Fibroblast of pulmonary artery (primary cell): ENCODE measurements around the gene STXBP5.
"Not testable (repeated sequence)": the region's sequence is repeated elsewhere in the genome, so short reads cannot be mapped to it uniquely, and the experiment has no call there.

Experiments
- DNase-seq: peaks from one replicate; pipeline ENCODE4 v3.0.0-alpha.2; 2010; ENCODE audit warnings: low read depth
- H3K4me3 ChIP-seq: replicated peaks from 2 replicates; pipeline ENCODE4 v1.5.1; 2011; ENCODE audit warnings: low read depth, mild to moderate bottlenecking, control low read depth, low read length, moderate library complexity
- TF ChIP-seq, protein P1 (sequence below): IDR thresholded peaks from 2 replicates; pipeline ENCODE4 v1.5.1; 2011; ENCODE audit warnings: mild to moderate bottlenecking, control low read depth, low read length, inconsistent platforms; ENCODE audit errors: missing control alignments

Gene STXBP5

DNA sequence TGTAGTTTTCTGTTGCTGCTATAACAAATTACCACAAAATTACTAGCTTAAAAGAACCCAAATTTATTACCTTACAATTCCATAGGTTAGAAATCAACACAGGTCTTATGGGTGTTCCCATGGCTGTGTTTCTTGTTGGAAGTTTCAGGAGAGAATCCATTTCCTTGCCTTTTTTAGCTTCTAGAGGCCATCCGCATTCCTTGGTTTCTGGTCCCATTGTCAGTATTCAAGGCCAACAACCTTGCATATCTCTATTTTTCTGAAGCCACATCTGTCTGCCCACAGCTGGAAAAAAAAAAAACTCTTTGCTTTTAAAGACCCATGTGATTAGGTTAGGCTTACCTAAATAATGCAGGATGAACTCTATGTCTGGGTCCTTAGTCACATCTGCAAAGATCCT lies 174.6 kb downstream of the STXBP5 start:
- no peak for DNase-seq
- TF ChIP-seq, protein P1, sequence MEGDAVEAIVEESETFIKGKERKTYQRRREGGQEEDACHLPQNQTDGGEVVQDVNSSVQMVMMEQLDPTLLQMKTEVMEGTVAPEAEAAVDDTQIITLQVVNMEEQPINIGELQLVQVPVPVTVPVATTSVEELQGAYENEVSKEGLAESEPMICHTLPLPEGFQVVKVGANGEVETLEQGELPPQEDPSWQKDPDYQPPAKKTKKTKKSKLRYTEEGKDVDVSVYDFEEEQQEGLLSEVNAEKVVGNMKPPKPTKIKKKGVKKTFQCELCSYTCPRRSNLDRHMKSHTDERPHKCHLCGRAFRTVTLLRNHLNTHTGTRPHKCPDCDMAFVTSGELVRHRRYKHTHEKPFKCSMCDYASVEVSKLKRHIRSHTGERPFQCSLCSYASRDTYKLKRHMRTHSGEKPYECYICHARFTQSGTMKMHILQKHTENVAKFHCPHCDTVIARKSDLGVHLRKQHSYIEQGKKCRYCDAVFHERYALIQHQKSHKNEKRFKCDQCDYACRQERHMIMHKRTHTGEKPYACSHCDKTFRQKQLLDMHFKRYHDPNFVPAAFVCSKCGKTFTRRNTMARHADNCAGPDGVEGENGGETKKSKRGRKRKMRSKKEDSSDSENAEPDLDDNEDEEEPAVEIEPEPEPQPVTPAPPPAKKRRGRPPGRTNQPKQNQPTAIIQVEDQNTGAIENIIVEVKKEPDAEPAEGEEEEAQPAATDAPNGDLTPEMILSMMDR, result no peak
- H3K4me3 ChIP-seq, result no peak overlapping the region

DNA sequence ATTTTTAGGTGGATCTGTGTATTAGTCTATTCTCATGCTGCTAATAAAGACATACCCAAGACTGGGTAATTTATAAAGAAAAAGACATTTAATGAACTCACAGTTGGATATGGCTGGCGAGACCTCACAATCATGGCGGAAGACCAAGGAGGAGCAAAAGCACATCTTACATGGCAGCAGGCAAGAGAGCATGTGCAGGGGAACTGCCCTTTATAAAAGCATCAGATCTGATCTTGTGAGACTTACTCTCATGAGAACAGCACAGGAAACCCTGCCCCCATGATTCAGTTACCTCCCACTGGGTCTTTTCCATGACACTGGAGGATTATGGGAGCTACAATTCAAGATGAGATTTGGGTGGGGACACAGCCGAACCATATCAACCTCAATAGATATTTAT lies 176.6 kb downstream of the STXBP5 start:
- DNase-seq, result not testable (repeated sequence)

DNA sequence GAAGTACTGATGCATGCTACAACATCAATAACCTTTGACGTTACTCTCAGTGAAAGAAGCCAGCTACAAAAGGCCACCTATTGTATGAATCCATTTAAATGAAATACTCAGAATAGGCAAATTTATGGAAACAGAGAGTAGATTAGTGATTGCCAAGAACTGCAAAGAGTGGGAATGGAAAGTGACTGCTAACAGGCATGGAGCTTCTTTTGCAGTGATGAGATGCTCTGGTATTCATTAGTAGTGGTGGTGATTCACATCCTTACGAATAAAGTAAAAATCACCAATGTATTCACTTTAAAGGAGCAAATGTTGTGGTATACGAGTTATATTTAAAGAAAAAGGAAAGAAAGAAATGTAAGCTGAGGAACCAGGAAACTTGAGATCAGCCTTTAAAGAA lies 177.5 kb downstream of the STXBP5 start:
- H3K4me3 ChIP-seq, result no peak overlapping the region

More for the DNA sequence above, 176.6 kb downstream of the STXBP5 start:
- H3K4me3 ChIP-seq, result not testable (repeated sequence)

GRCh38 chr6:147382945-147383554 lies 178.8 kb downstream of the STXBP5 start:
- no peak overlapping the region for H3K4me3 ChIP-seq
- peak; percentile 69 for DNase-seq
- TF ChIP-seq, protein P1, result peak; percentile 60

More for the DNA sequence above, 177.5 kb downstream of the STXBP5 start:
- TF ChIP-seq, protein P1, result no peak
- DNase-seq, result no peak

DNA sequence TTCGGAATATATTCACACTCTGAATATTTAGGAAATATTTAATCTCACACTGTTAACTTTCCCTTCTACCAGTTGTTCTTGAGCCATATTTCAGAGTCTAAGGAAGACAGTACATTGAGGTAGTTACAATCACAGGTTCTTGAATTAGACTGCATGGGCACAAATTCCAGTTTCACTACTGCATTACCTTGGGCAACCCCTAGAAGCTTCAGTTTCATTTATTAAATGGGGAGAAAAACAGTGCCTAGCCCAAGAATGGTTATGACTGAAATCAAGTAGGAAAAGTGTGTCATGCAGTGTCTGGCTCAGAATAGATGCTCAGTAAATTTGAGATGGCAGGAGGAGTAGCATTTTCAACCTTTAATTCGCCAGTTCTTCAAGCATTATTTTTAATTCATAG lies 179.8 kb downstream of the STXBP5 start:
- TF ChIP-seq, protein P1, result no peak
- DNase-seq, result no peak
- no peak overlapping the region for H3K4me3 ChIP-seq

DNA sequence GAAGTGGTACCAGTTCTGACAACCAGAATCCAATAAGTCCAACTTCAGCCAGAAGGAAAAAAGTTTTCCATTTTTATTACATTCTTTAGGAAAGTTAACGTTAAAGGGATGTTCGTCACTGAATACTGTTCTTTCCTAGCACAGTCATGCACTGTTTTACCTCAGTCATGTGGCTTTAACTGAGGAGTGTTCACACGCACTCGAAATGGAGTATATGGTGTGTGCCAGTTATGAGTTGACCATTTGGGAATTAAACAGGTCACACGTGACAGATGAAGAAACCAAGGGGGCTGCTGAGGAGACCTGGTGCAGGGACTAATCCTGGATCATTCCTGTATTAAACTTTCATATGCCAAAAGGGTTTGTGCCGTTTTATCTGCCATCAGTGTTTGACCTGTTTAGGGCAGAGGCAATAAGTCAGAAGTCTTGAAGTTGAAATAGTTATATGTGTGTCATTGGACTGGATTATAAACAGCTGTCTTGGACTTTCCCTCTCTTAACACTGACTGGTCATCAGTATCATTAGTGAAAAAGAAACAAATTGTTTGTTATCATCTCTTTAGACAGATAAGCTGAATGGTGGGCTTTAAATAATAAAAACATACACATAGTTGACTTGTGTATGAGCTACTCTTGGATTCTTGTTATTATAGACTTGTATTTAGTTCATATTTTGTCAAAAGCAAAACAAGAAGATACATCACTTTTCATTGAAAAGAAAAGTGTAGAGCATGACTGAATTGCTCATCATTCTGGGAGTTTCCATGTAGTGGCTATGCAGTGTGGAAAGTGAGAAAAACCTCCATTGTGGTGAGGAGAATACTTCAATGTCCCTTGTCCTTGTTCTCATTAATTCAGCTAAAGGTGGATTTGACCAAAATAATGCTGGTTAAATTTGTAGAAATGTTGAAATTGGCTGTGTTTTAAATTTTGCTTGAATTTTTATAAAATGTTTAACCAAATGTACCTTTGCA lies 180.8 kb downstream of the STXBP5 start:
- no peak overlapping the region for H3K4me3 ChIP-seq
- no peak for DNase-seq
- TF ChIP-seq, protein P1, result no peak

GRCh38 chr6:147389463-147389862 lies 185.2 kb downstream of the STXBP5 start:
- TF ChIP-seq, protein P1, result no peak
- no peak overlapping the region for H3K4me3 ChIP-seq
- no peak for DNase-seq
